AG09319 (cell line): ENCODE data around the gene CCNL1.
A peak's percentile ranks its signal among the peaks of the same experiment; 100 is the strongest.
"Not testable (repeated sequence)": the region's sequence is repeated elsewhere in the genome, so short reads cannot be mapped to it uniquely, and the experiment has no call there.

Experiments
- DNase-seq: peaks from one replicate; pipeline ENCODE4 v3.0.0-alpha.2; 2010; ENCODE audit warnings: low read depth; ENCODE audit errors: extremely low read depth
- CTCF ChIP-seq: IDR thresholded peaks from 2 replicates; pipeline ENCODE4 v1.5.1; 2011; ENCODE audit warnings: low read depth, mild to moderate bottlenecking, inconsistent platforms, low read length, moderate library complexity

Gene CCNL1

GRCh38 chr3:157159762-157160657 is at the start of gene CCNL1:
Gene CCNL1, minus strand, starts transcription at chr3:157160147. Its CDS starts 53 bp downstream, at chr3:157160094.
- no peak for TF ChIP-seq CTCF
- peak; percentile 99 for DNase-seq

- no peak for DNase-seq
- TF ChIP-seq CTCF, result no peak
These were observed 44.9 kb upstream of the CCNL1 start for GRCh38 chr3:157204880-157205279.

GRCh38 chr3:157204431-157204830 is 44.5 kb upstream of the CCNL1 start:
- peak; percentile 50 for TF ChIP-seq CTCF

GRCh38 chr3:157201648-157202278 is 41.8 kb upstream of the CCNL1 start:
- peak; percentile 14 for DNase-seq
- peak; percentile 40 for TF ChIP-seq CTCF

More at GRCh38 chr3:157204431-157204830, 44.5 kb upstream of the CCNL1 start:
- DNase-seq, result peak; percentile 52

GRCh38 chr3:157199841-157200240 is 39.9 kb upstream of the CCNL1 start:
- TF ChIP-seq CTCF, result no peak

GRCh38 chr3:157195965-157196364 is 36.0 kb upstream of the CCNL1 start:
- TF ChIP-seq CTCF, result no peak
- no peak for DNase-seq

More at GRCh38 chr3:157199841-157200240, 39.9 kb upstream of the CCNL1 start:
- no peak for DNase-seq

GRCh38 chr3:157191149-157191548 is 31.2 kb upstream of the CCNL1 start:
- DNase-seq, result not testable (repeated sequence)
